Stimulated activated naive CD8-positive, alpha-beta T cell treated with anti-CD3 and anti-CD28 coated beads, Interleukin-15, Interleukin-2, amounts not matched to agents 100 U/mL and 50 U/mL, for 24 hours (primary cell): ENCODE data around the gene DPYD.
"Not testable (repeated sequence)": the region's sequence is repeated elsewhere in the genome, so short reads cannot be mapped to it uniquely, and the experiment has no call there.

Experiments
- ATAC-seq: fragments of 150-1000 bp; cut with Tn5 transposase; one replicate; pipeline ENCODE4 v1.10.0; 2021
- DNase-seq: peaks from one replicate; pipeline ENCODE4 v3.0.0; 2021

DPYD gene

GRCh38 chr1:97364086-97364485 lies 556.7 kb downstream of the DPYD start:
- ATAC-seq = no peak
- no peak for DNase-seq

- no peak for DNase-seq
- no peak for ATAC-seq
These were observed 564.5 kb downstream of the DPYD start for GRCh38 chr1:97356309-97356708.

GRCh38 chr1:97352936-97353382 lies 567.9 kb downstream of the DPYD start:
- ATAC-seq = no peak
- no peak for DNase-seq

DNA sequence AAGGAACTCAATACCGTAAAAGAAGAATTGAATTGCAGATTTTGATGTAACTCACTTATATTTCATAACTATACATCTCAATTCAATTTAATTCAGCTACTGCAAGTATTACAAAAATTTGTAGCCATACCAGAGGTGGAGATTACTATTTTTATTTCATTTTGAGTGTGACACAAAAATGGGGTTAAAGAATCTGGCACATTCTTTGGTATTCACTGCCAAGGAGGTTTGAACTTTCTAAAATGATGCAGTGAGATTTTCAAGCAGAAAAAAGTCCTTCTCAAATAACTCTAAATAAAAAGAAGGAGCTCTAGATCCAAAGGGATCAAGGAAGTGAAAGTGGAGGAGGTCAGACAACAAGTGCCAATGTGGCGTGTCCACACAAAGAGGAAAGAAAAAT lies 569.0 kb downstream of the DPYD start:
- ATAC-seq = no peak
- DNase-seq = no peak

DNA sequence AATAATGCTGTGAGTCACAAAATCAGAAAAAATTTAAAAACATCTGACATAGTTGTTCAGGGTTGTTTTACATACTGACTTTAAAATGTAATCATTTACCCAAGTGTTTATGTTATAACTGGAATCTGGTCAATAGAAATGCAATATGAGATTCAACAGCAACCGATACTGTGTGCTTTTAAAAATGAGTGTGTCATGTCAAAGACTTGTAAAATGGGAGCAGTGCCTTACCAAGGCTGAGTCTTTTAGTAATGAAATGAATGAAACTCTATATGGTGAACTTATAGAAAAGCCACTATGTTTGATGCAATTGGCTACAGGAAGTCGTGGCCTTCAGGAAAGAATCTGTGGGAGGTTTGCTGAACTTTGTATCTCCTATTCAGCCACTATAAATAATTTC lies 570.2 kb downstream of the DPYD start:
- ATAC-seq = no peak

DNA sequence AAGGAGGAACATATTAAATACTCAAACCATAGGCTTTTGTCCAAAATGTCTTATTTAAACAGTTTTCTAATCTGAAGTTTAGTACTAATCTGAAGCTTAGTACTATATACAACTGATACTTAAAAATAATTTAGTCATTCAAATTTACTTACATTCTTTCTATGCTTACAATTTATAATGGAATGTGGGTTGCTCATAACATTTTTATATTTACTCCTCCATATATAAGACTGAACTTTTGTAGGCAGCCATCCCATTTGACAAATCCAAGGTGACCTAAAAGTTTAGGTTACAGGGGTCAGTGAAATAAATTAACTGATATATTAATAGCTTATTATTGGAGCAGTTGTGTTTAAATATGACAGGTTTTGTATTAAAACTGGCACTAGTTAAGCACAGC lies 570.6 kb downstream of the DPYD start:
- ATAC-seq = no peak

More for the DNA sequence above, 570.2 kb downstream of the DPYD start:
- no peak for DNase-seq

DNA sequence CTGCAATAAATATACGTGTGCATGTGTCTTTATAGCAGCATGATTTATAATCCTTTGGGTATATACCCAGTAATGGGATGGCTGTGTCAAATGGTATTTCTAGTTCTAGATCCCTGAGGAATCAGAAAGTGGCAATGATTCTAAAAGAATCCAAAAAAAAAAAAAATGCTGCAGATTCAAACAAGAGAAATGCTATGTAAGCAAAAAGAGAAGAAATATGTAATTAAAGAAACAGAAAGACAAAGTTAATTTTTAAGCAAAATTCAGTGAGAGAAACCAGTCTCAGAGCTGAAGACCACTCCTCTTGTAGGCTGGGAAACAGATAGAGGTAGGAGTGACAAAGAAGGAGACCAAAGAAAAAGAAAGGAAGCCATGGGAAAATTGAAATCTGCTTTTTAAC lies 571.0 kb downstream of the DPYD start:
- not testable (repeated sequence) for ATAC-seq, DNase-seq

More for the DNA sequence above, 570.6 kb downstream of the DPYD start:
- no peak for DNase-seq

GRCh38 chr1:97348599-97349265 lies 572.1 kb downstream of the DPYD start:
- ATAC-seq = no peak
- no peak for DNase-seq

- DNase-seq (no peak), ATAC-seq (no peak)
These were observed 579.9 kb downstream of the DPYD start for GRCh38 chr1:97340951-97341350.

DNA sequence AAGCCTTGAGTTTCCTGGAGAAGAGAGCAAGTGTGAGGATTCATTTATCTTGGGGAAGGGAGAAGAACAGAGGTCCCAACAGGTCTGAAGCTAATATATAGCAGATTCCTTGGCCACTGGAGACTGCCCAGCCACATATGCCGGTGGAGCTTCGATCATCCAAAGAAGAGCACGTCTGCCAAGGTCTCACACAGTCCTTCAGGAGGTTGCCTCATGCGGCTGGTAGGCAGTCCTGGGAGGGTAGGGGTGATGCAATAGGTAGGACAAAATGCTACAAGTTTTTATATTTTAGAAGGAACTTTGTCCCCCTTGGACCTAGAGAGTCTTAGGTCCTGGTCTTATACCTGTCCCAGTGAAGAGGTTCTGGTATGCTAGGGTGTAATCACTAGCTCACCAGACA lies 582.5 kb downstream of the DPYD start:
- DNase-seq (no peak), ATAC-seq (no peak)

- ATAC-seq = no peak
- no peak for DNase-seq
These were observed 583.4 kb downstream of the DPYD start for GRCh38 chr1:97337250-97338030.

DNA sequence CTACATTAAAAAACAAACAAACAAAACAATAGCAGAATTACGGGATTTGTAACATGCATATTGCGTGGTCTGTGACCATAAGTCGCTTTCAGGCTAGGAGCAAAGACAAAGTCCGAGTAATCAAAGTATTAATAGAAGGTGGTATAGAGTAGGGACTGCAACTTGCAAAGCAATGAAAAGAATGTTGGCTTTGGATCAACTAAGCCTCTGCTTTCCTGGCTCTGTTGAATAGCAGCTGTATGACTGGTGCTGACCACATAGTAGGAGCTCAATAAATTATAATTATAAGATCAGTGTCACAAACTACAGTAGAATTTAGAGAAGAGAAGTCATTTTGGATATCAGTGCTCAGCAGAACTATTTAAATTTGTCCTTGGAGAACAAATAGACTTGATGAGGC lies 586.4 kb downstream of the DPYD start:
- ATAC-seq = no peak
- no peak for DNase-seq

DNA sequence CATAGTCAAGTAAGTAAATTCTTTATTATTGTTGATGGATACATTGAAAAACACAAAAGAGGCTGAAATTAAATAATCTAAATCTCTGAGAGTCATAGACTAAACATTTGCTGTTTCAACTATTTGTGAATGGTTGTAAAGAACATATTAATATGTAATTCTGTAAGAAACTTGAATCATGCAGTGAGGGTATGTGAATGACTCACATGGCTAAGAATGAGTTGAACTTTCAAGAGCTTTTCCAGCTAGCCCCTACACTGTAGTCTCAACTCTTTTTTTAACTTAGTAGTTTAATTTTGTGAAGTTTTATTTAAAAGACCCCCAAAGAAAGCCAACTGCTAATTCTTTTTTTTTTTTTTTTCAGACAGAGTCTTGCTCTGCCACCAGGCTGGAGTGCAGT lies 588.1 kb downstream of the DPYD start:
- DNase-seq = no peak
- no peak for ATAC-seq

DNA sequence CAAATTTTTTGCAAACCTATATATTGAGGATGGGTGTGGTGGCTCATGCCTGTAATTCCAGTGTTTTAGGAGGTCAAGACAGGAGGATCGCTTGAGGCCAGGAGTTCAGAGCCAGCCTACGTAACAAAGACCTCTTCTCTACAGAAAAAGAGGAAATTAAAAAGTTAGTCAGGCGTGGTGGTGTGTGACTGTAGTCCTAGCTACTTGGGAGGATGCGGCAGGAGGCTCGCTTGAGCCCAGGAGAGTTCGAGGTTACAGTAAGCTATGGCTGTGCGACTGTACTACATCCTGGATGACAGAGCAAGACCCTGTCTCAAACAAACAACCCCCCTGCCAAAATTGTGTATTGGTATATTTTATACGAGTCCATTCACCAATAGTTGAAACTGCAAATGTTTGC lies 589.7 kb downstream of the DPYD start:
- no peak for DNase-seq
- no peak for ATAC-seq

DNA sequence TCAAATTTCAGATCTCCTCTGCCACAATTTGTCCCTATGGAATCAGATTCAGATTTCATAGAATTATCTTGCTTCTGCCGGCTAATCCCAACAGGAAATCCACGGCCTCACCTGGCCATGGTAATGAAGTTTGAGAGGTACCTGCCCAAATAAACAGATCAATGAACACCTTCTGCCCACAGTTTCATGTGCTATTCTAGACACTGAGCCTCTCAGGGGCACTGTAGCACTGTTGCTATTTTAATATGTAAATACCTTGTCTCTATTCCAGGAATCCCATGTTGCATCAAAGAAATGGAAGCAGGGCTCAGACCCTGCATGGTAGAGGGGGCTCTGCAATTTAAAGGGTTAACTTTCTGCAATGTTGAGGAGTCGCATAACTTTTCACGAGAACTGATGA lies 606.1 kb downstream of the DPYD start:
- DNase-seq (no peak), ATAC-seq (no peak)

DNA sequence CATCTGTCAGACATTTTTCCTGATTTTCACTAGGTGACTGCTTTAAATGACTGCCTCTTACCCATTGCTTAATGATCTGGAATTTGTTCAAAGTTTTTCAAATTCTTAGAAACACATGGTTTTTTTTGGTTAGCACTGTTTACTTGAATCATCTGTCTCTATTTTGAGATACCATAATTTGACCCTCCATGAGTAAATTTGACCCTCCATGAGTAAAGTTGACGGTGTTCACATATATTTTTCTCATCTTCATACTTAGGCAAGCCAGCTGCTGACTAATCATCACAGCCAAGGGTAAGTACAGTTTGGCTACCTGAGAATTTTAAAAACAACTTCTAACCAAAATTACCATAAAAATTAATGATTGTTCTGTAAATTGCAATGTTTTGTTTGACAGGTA lies 612.7 kb downstream of the DPYD start:
- ATAC-seq (no peak), DNase-seq (no peak)

GRCh38 chr1:97307568-97307967 lies 613.3 kb downstream of the DPYD start:
- no peak for ATAC-seq
- no peak for DNase-seq

GRCh38 chr1:97307151-97307550 lies 613.7 kb downstream of the DPYD start:
- no peak for DNase-seq
- ATAC-seq = no peak

DNA sequence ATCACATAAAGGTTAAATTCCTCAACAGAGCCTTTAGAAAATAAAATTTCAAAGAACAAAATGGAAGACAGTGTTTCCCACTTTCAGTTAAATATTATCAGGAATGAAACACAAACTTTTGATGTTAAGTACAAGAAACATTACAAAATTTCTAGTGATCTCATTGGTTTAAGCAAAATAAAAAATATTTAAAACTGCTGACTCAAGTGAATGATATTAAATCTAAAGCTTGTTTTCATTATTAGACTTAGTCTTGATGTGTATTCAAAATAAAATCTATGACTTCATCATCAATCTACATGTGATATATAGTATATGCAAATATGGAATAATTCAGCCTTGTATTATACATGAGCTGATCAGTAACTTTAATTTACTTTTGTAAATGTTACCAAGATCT lies 614.3 kb downstream of the DPYD start:
- DNase-seq = no peak
- ATAC-seq = no peak

DNA sequence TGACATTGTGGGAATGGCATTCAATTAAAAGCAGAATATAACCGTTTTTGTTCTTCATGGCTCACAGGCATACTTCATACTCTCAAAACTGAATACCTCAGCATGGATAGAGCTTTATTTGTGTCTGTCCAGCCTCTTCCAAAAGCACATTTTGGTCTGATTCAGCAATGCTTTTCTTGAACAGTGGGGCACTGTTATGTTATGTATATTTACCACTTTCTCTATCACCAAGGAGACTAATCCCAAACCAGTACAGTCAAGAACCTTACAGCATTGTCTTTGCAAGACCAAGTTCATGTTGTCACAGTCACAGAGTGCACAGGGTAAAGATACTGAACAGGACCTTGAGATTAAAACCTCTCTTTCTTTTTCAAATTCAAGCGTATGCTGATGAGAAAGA lies 616.5 kb downstream of the DPYD start:
- no peak for ATAC-seq
- no peak for DNase-seq

DNA sequence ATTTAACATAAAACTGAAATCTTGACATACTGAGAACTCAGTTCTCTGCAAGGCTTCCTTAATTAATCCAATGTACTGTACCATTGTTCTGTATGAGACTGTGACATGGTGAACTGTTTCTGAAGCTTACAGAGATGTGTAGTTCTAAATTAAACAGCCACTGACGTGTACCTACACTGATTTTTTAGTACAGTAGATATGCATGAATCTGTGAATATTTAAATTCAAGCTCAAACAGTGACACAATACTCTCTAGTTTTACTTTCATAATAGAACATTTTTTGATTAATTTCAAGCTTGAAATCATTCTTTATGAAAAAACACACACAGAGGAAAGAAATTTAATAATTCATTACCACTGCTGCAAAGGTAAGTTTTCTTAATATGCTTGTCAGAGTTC lies 621.9 kb downstream of the DPYD start:
- no peak for ATAC-seq
- no peak for DNase-seq

GRCh38 chr1:97297611-97298010 lies 623.2 kb downstream of the DPYD start:
- ATAC-seq (no peak), DNase-seq (no peak)

- DNase-seq = no peak
- no peak for ATAC-seq
These were observed 638.9 kb downstream of the DPYD start for GRCh38 chr1:97281962-97282361.
